HG03108 (cell line): ENCODE data around the gene CREBZF.
"Not testable (repeated sequence)": the region's sequence is repeated elsewhere in the genome, so short reads cannot be mapped to it uniquely, and the experiment has no call there.

Source experiments
- ATAC-seq: cut with Tn5 transposase; IDR thresholded peaks from one replicate; pipeline ENCODE4 v1.9.1; 2021; ENCODE audit warnings: moderate library complexity; ENCODE audit not compliant: unreplicated experiment

Gene CREBZF

DNA sequence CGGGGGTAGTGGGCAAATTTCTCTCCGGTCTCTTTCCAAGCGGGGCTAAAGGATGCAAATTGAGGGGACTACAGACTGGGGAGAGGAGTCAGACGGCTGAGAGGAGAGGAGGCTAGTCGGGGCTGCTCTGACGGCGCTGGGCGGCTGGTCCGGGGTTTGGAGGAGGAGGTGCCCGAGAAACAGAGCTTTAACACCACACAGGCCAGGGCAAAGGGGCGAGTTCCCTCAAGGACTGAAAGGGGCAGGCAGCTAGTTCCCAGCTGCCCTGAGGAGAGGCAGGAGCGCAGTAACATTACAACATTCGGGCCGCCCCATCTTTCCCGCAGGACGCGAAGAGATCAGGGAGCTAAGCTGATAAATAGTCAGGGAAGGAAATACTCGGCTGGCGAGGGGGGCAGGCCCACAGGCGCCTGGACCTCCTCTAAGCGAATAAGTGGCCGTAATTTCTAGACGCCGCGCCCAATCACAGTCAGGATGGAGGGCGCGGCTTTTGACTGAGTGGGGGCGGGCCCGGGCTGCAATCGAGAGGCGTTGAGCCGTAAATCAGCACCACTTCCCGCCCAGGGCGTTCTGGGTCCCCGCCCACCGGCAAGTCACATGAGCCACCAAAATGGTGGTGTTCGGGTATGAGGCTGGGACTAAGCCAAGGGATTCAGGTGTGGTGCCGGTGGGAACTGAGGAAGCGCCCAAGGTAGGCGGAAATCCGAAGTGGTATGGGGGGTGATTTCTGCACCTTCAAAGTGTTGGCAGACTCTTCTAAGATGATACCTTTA lies 36.7 kb downstream of the CREBZF start, which contains the start of gene TMEM126B:
Gene TMEM126B, plus strand, starts transcription at position 596 of the 773 bp plus-strand sequence. Its CDS starts 15 bp downstream, at position 611.
- ATAC-seq, result peak; percentile 99

DNA sequence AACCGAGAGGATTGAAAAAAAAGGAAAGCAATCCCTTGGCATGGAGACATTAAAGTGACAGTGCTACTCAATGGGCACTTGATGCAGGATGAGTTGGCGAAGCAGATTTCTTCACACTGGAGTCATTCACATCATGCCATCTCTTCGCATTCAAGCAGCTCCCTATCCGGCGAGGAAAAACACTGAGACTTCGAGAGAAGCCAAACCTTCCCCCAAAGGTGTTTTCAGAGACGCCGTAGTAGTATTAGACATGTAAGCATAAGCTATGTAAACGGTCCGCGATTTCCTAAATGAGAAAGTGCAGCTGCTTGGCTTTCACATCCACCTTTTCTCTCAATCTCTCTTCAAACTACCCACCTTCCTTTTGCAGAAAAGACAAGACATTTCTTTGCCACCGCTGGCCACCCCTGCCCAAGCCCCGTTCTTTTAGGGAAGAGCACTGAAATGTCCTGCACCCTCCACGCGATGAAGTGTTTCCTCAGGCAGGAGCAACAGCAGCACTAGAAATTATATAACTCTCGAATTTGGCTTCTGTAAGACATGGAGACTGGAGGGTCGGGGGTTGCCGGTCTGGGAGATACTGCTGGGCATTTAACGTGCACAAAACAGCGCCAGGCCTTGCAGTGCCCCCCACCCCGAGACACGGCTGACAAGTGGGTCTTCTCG lies 37.5 kb downstream of the CREBZF start, which contains the start of gene DLG2:
Gene DLG2, minus strand, starts transcription at position 13 of the 666 bp plus-strand sequence.
- no peak for ATAC-seq

DNA sequence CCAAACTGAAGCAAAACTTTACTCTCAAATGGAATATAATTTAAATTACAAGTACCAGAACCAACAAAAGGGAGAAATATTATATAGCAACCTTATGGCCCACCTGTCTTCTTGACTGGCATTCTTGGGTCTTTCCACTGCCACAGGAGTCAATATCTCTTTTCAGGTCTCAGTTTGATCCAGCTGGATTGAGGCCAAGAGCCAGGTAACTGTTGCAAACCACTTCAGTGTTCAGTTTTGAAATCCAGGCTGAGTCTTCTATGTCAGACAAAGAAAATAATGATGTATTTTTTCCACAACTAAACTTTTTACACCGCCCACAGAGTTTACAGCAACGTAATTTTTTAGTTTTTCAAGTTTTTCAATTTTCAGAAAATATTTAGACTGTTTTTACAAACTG lies 38.4 kb downstream of the CREBZF start:
- no peak for ATAC-seq

DNA sequence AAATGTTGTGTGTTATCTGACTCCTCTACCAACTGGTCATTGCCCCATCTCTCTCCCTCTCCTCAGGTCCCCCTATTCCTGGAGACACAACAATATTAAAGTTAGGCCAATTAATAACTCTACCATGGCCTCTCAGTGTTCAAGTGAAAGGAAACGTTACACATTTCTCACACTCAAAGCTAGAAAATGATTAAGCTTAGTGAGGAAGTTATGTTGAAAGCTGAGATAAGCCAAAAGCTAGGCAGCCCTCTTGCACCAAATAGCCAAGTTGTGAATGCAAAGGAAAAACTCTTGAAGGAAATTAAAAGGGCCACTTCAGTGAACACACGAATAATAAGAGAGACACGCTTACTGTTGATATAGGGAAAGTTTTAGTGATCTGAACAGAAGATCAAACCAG lies 44.7 kb downstream of the CREBZF start:
- ATAC-seq, result no peak

DNA sequence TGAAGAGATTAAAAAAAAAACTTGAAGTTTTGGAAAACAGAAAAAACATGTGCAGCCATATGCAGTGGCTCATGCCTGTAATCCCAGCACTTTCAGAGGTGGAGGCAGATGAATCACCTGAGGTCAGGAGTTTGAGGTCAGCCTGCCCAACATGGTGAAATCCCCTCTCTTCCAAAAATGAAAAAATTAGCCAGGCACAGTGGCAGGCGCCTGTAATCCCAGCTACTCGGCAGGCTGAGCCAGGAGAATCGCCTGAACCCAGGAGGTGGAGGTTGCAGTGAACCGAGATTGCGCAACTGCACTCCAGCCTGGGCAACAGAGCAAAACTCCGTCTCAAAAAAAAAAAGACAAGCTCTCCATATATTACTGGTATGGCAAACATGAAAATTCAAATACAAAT lies 45.4 kb downstream of the CREBZF start:
- no peak for ATAC-seq

DNA sequence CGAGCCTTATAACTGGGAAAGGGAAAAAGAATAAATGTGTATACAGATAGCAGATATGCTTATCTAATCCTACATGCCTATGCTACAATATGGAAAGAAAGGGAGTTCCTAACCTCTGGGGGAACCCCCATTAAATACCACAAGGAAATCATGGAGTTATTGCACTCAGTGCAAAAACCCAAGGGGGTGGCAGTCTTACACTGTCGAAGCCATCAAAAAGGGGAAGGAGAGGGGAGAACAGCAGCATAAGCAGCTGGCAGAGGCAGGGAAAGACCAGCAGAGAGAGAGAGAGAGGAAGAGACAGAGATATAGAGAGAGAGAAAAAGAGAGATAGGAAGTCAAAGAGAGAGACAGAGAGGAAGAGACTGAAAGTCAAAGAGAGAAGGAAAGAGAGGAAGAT lies 53.3 kb downstream of the CREBZF start:
- ATAC-seq, result not testable (repeated sequence)
